ENCODE data around the gene NFILZ.
"Not testable (repeated sequence)": the region's sequence is repeated elsewhere in the genome, so short reads cannot be mapped to it uniquely, and the experiment has no call there.

NFILZ gene

DNA sequence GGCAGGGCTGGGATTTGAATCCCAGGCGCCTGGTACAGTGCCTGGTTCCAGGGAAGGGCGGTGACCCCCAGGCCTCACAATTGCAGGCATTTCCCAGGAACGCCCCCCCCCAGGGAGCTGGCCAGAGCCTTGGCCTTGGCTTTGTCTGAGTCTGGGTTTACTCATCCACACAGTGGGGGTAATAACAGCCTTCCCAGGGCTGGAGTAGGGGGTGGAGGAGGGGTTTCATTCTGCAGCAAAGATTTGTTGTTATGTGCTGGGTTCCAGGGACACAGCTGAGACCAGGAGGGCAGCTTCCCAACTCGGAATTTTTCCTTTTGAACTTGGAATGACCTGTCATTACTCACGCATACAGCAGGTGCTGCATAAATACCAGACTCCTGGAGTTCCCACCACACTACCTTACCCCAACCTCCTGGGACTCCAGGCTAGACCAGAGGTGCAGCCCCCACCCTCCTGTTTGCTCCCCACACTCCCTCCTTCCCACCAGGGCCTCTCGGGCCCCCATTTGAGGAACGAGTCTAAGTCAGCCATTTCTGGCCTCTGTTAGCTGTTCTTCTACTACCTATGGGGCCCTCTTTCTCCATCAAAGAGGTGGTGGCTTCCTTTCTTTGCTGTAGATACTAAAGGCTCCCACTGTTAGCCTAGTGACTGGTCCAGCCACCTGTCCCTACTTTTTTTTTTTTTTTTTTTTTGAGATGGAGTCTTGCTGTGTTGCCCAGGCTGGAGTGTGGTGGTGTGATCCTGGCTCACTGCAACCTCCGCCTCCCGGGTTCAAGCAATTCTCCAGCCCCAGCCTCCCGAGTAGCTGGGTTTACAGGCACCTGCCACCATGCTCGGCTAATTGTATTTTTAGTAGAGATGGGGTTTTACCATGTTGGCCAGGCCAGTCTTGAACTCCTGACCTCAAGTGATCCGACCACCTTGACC lies 18.3 kb upstream of the NFILZ start:
- H3K9ac ChIP-seq (ENCODE audit: low read depth in 1 of 2, low read length in 2 of 2), result no peak overlapping the region
- no peaks in the 10 kb centered on the region for H3K36me3 ChIP-seq (ENCODE audit: control insufficient read depth in 2 of 2, insufficient read depth in 2 of 2, low read length in 2 of 2)
- no peak overlapping the region for H3K4me3 ChIP-seq (ENCODE audit: low read length in 2 of 2)
- no peak overlapping the region for H3K27ac ChIP-seq (ENCODE audit: low read depth in 2 of 2, low read length in 2 of 2)
- no peaks in the 10 kb centered on the region for H3K9me3 ChIP-seq (ENCODE audit: control insufficient read depth in 2 of 2, low read length in 2 of 2)
- H3K27me3 ChIP-seq (ENCODE audit: control insufficient read depth in 2 of 2, insufficient read depth in 2 of 2, low read length in 2 of 2), result peaks cover 5 to 15% of the 10 kb centered on the region in 2 donors
- H3K4me1 ChIP-seq (ENCODE audit: control insufficient read depth in 2 of 2, insufficient read depth in 2 of 2, low read length in 2 of 2), result peaks cover 10 to 15% of the 10 kb centered on the region in 2 donors

DNA sequence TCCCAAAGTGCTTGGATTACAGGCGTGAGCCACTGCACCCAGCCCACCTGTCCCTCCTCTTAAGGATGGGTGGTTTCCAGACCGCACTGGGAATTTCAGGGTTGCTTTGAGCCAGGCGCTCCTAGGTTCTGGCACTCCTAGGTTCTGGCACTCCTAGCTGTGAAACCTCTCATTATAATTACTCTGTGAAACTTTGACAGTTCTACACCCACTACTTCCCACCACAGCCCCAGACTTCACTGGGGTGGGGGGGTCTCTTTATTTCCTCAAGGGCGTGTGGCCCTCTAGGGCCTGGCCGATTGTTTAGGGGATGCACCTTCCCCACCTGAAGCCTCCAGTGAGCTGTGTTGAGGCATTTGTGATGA lies 17.6 kb upstream of the NFILZ start:
- Histone ChIP-seq H3K4me3 (ENCODE audit: low read length in 2 of 2) (no peak overlapping the region), H3K9ac (ENCODE audit: low read depth in 1 of 2, low read length in 2 of 2) (no peak overlapping the region), H3K4me1 (ENCODE audit: control insufficient read depth in 2 of 2, insufficient read depth in 2 of 2, low read length in 2 of 2) (peaks cover 10 to 15% of the 10 kb centered on the region in 2 donors), H3K9me3 (ENCODE audit: control insufficient read depth in 2 of 2, low read length in 2 of 2) (no peaks in the 10 kb centered on the region), H3K27ac (ENCODE audit: low read depth in 2 of 2, low read length in 2 of 2) (no peak overlapping the region), H3K27me3 (ENCODE audit: control insufficient read depth in 2 of 2, insufficient read depth in 2 of 2, low read length in 2 of 2) (peaks cover 5 to 15% of the 10 kb centered on the region in 2 donors), H3K36me3 (ENCODE audit: control insufficient read depth in 2 of 2, insufficient read depth in 2 of 2, low read length in 2 of 2) (no peaks in the 10 kb centered on the region)

DNA sequence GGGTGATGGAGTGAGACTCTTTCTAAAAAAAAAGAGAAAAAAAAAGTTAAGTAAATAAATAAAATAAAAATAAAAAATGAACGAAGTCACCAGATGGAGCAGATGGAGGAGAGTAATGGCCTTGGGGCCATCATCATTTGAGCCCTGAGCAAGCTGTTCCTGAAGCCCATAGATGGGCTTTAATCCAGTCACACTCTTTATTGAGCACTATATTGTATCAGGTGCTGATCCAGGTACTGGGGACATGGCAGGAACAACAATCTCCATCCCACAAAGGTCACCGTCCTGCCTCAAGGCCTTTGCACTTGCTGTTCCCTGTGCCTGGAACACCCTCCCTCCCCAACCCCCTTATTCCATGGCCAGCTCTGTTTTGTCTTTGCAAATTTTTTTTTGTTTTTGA lies 16.0 kb upstream of the NFILZ start:
- Histone ChIP-seq H3K9me3 (ENCODE audit: control insufficient read depth in 2 of 2, low read length in 2 of 2) (no peaks in the 10 kb centered on the region), H3K27me3 (ENCODE audit: control insufficient read depth in 2 of 2, insufficient read depth in 2 of 2, low read length in 2 of 2) (peaks cover 5 to 9% of the 10 kb centered on the region in 2 donors), H3K4me1 (ENCODE audit: control insufficient read depth in 2 of 2, insufficient read depth in 2 of 2, low read length in 2 of 2) (peaks cover 5 to 9% of the 10 kb centered on the region in 2 donors), H3K36me3 (ENCODE audit: control insufficient read depth in 2 of 2, insufficient read depth in 2 of 2, low read length in 2 of 2) (no peaks in the 10 kb centered on the region), H3K27ac (ENCODE audit: low read depth in 2 of 2, low read length in 2 of 2) (no peak overlapping the region), H3K9ac (ENCODE audit: low read depth in 1 of 2, low read length in 2 of 2) (no peak overlapping the region), H3K4me3 (ENCODE audit: low read length in 2 of 2) (no peak overlapping the region)

DNA sequence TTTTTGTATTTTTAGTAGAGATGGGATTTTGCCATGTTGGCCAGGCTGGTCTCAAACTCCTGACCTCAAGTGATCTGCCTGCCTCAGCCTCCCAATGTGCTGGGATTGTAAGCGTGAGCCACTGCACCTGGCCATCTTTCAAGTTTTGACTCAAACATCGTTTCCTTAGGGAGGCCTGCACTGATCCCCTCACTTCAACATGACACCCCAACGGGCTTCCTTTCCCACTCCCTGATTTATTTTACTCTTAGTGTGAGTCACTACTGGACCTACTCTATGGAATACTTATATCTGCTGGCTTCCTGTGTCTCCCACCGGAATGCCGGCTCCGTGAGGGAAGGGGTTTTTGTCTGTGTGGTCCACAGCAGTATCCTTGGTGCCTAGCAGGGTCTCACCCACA lies 15.4 kb upstream of the NFILZ start:
- Histone ChIP-seq H3K4me1 (ENCODE audit: control insufficient read depth in 2 of 2, insufficient read depth in 2 of 2, low read length in 2 of 2) (peaks cover 2 to 4% of the 10 kb centered on the region in 2 donors), H3K27ac (ENCODE audit: low read depth in 2 of 2, low read length in 2 of 2) (no peak overlapping the region), H3K9ac (ENCODE audit: low read depth in 1 of 2, low read length in 2 of 2) (no peak overlapping the region), H3K36me3 (ENCODE audit: control insufficient read depth in 2 of 2, insufficient read depth in 2 of 2, low read length in 2 of 2) (no peaks in the 10 kb centered on the region), H3K4me3 (ENCODE audit: low read length in 2 of 2) (no peak overlapping the region), H3K27me3 (ENCODE audit: control insufficient read depth in 2 of 2, insufficient read depth in 2 of 2, low read length in 2 of 2) (peaks cover 3% of the 10 kb centered on the region in 2 donors), H3K9me3 (ENCODE audit: control insufficient read depth in 2 of 2, low read length in 2 of 2) (no peaks in the 10 kb centered on the region)

DNA sequence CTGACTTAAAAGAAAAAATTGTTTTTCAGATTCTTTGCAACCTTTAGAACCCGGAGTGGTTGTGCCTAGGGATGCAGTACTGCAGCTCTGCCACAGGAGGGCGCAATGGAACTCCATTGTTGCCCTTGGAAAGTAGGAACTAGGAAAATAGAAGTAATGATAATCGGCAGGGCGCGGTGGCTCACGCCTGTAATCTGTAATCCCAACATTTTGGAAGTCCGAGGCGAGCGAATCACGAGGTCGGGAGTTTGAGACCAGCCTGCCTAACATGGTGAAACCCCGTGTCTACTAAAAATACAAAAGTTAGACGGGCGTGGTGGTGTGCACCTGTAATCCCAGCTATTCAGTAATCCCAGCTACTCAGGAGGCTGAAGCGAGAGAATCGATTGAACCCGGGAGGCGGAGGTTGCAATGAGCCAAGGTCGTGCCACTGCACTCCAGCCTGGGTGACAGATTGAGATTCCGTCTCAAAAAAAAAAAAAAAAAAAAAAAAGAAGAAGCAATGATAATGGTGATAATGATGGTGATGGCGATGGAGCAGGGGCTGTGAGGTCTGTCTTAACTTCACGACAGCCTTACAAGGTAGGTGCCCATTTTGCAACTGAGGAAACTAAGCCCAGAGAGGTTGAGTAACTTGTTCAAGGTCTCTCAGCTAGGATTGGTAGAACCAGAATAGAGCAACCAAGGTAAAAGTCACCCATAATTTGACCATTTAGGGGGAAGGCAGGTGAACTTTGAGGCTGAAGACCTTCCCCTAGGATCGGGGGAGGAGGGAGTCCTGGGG lies 14.4 kb upstream of the NFILZ start:
- Histone ChIP-seq H3K9ac (ENCODE audit: low read depth in 1 of 2, low read length in 2 of 2) (no peak overlapping the region), H3K27me3 (ENCODE audit: control insufficient read depth in 2 of 2, insufficient read depth in 2 of 2, low read length in 2 of 2) (peaks cover 0 to 2% of the 10 kb centered on the region in 2 donors), H3K9me3 (ENCODE audit: control insufficient read depth in 2 of 2, low read length in 2 of 2) (no peaks in the 10 kb centered on the region), H3K36me3 (ENCODE audit: control insufficient read depth in 2 of 2, insufficient read depth in 2 of 2, low read length in 2 of 2) (no peaks in the 10 kb centered on the region), H3K4me1 (ENCODE audit: control insufficient read depth in 2 of 2, insufficient read depth in 2 of 2, low read length in 2 of 2) (peaks cover 2 to 3% of the 10 kb centered on the region in 2 donors), H3K27ac (ENCODE audit: low read depth in 2 of 2, low read length in 2 of 2) (no peak overlapping the region), H3K4me3 (ENCODE audit: low read length in 2 of 2) (no peak overlapping the region)

DNA sequence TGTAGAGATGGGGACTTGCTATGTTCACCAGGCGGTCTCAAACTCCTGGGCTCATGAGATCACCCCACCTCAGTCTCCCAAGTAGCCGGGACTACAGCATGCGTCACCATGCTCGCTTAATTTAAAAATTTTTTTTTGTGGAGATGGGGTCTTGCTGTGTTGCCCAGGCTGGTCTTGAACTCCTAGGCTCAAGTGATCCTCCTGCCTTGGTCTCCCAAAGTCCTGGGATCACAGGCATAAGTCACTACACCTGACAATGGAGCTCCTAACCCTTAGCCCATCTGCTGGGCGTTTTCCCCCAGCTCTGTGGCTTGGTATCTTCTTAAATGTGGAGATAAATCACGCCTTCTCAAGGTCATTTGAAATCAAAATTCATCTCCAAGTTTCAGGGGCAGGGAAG lies 13.6 kb upstream of the NFILZ start:
- H3K4me1 ChIP-seq (ENCODE audit: control insufficient read depth in 2 of 2, insufficient read depth in 2 of 2, low read length in 2 of 2), result peaks cover 0 to under 1% of the 10 kb centered on the region in 2 donors
- H3K27ac ChIP-seq (ENCODE audit: low read depth in 2 of 2, low read length in 2 of 2), result no peak overlapping the region
- peaks cover 0 to 2% of the 10 kb centered on the region in 2 donors for H3K27me3 ChIP-seq (ENCODE audit: control insufficient read depth in 2 of 2, insufficient read depth in 2 of 2, low read length in 2 of 2)
- H3K9ac ChIP-seq (ENCODE audit: low read depth in 1 of 2, low read length in 2 of 2), result no peak overlapping the region
- H3K9me3 ChIP-seq (ENCODE audit: control insufficient read depth in 2 of 2, low read length in 2 of 2), result no peaks in the 10 kb centered on the region
- no peak overlapping the region for H3K4me3 ChIP-seq (ENCODE audit: low read length in 2 of 2)
- no peaks in the 10 kb centered on the region for H3K36me3 ChIP-seq (ENCODE audit: control insufficient read depth in 2 of 2, insufficient read depth in 2 of 2, low read length in 2 of 2)

DNA sequence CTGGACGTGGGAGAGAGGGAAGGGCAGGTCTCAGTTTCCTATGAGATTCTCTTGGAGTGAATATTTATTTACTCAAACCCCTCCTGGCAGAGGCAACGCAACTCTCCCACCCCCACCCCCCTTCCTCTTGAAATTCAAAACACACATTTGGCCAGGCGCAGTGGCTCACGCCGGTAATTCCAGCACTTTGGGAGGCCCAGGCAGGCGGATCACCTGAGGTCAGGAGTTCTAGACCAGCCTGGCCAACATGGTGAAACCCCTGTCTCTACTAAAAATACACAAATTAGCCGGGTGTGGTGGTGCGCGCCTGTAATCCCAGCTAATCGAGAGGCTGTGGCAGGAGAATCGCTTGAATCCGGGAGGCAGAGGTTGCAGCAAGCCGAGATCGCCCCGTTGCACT lies 13.1 kb upstream of the NFILZ start:
- H3K27me3 ChIP-seq (ENCODE audit: control insufficient read depth in 2 of 2, insufficient read depth in 2 of 2, low read length in 2 of 2); H3K9ac ChIP-seq (ENCODE audit: low read depth in 1 of 2, low read length in 2 of 2); H3K4me3 ChIP-seq (ENCODE audit: low read length in 2 of 2); H3K36me3 ChIP-seq (ENCODE audit: control insufficient read depth in 2 of 2, insufficient read depth in 2 of 2, low read length in 2 of 2); H3K4me1 ChIP-seq (ENCODE audit: control insufficient read depth in 2 of 2, insufficient read depth in 2 of 2, low read length in 2 of 2); H3K27ac ChIP-seq (ENCODE audit: low read depth in 2 of 2, low read length in 2 of 2); H3K9me3 ChIP-seq (ENCODE audit: control insufficient read depth in 2 of 2, low read length in 2 of 2): not testable (repeated sequence)

DNA sequence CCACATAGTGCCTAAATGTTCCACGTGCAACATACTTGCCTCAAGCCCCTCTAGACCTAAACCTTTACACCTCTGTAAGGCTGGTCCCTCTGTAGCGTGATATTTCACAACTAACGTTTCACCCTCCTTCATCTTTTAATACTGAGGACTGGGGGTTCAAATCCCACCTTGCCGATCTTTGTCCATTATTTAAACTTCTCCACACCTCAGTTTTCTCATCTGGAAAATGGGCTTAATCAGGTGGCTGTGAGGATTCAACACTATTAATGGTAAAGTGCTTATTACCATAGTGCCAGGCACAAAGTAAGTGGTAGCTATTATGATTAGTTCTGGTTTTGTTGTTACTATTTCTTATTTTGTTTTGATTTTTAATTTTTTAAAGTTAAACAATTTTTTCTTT lies 12.4 kb upstream of the NFILZ start:
- no peaks in the 10 kb centered on the region for H3K4me1 ChIP-seq (ENCODE audit: control insufficient read depth in 2 of 2, insufficient read depth in 2 of 2, low read length in 2 of 2)
- no peaks in the 10 kb centered on the region for H3K9me3 ChIP-seq (ENCODE audit: control insufficient read depth in 2 of 2, low read length in 2 of 2)
- H3K27me3 ChIP-seq (ENCODE audit: control insufficient read depth in 2 of 2, insufficient read depth in 2 of 2, low read length in 2 of 2), result peaks cover 0 to 2% of the 10 kb centered on the region in 2 donors
- H3K9ac ChIP-seq (ENCODE audit: low read depth in 1 of 2, low read length in 2 of 2), result no peak overlapping the region
- H3K36me3 ChIP-seq (ENCODE audit: control insufficient read depth in 2 of 2, insufficient read depth in 2 of 2, low read length in 2 of 2), result no peaks in the 10 kb centered on the region
- no peak overlapping the region for H3K4me3 ChIP-seq (ENCODE audit: low read length in 2 of 2)
- no peak overlapping the region for H3K27ac ChIP-seq (ENCODE audit: low read depth in 2 of 2, low read length in 2 of 2)

DNA sequence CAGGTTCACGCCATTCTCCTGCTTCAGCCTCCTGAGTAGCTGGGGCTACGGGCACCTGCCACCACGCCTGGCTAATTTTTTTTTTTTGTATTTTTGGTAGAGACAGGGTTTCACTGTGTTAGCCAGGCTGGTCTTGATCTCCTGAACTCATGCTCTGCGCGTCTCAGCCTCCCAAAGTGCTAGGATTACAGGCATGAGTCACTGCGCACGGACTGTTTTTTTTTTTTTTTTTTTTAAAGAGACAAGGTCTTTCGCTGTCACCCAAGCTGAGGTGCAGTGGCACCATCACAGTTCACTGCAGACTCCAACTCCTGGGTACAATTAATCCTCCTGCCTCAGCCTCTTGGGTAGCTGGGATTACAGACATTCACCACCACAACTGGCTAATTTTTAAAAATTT lies 11.7 kb upstream of the NFILZ start:
- Histone ChIP-seq H3K4me1 (ENCODE audit: control insufficient read depth in 2 of 2, insufficient read depth in 2 of 2, low read length in 2 of 2) (no peaks in the 10 kb centered on the region), H3K9me3 (ENCODE audit: control insufficient read depth in 2 of 2, low read length in 2 of 2) (no peaks in the 10 kb centered on the region), H3K36me3 (ENCODE audit: control insufficient read depth in 2 of 2, insufficient read depth in 2 of 2, low read length in 2 of 2) (no peaks in the 10 kb centered on the region), H3K27ac (ENCODE audit: low read depth in 2 of 2, low read length in 2 of 2) (no peak overlapping the region), H3K4me3 (ENCODE audit: low read length in 2 of 2) (no peak overlapping the region), H3K27me3 (ENCODE audit: control insufficient read depth in 2 of 2, insufficient read depth in 2 of 2, low read length in 2 of 2) (peaks cover 0 to 2% of the 10 kb centered on the region in 2 donors), H3K9ac (ENCODE audit: low read depth in 1 of 2, low read length in 2 of 2) (no peak overlapping the region)

DNA sequence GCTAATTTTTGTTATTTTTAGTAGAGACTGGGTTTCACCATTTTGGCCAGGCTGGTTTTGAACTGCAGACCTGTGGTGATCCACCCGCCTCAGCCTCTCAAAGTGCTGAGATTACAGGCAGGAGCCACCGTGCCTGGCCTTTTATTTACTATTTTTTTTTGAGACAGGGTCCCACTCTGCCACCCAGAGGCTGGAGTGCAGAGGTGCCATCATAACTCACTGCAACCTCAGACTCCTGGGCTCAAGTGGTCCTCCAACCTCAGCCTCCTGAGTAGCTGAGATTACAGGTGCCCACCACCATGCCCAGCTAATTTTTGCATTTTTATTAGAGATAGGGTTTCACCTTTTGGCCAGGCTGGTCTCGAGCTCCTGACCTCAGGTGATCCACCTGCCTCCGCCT lies 7.5 kb upstream of the NFILZ start:
- H3K9ac ChIP-seq (ENCODE audit: low read depth in 1 of 2, low read length in 2 of 2); H3K9me3 ChIP-seq (ENCODE audit: control insufficient read depth in 2 of 2, low read length in 2 of 2); H3K27ac ChIP-seq (ENCODE audit: low read depth in 2 of 2, low read length in 2 of 2); H3K4me1 ChIP-seq (ENCODE audit: control insufficient read depth in 2 of 2, insufficient read depth in 2 of 2, low read length in 2 of 2); H3K36me3 ChIP-seq (ENCODE audit: control insufficient read depth in 2 of 2, insufficient read depth in 2 of 2, low read length in 2 of 2); H3K27me3 ChIP-seq (ENCODE audit: control insufficient read depth in 2 of 2, insufficient read depth in 2 of 2, low read length in 2 of 2); H3K4me3 ChIP-seq (ENCODE audit: low read length in 2 of 2): not testable (repeated sequence)

Data from mucosa of rectum (tissue), 2 donors.